ENCODE results near the gene LRBA. TPM values are rescaled to one million over a fixed set of nuclear protein-coding genes. Genes with fewer than 3 reads are reported as not detected.
A peak's percentile ranks its signal among the peaks of the same experiment; 100 is the strongest.

Gene LRBA
- total RNA-seq, 1 donor, result 38.4 TPM

DNA sequence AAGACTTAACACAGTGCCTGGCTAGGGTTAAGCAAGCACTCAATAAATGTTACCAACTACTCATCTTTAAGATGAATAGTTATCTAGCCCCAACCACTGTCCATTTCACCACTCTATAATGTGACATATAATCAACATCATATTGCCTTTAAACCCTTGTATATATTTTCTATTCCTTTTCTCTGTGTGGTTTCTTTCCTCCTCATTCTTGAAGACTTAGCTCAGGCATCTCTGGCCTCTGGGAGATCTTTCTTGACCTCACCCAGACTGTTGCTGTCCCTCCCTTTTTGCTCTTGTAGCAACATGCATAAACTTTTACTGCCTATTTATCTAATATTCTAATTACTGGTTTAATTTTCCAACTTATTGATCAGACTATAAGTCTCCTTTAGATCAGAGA, 683.0 kb downstream of the LRBA start:
- DNase-seq (ENCODE audit: low read depth), result peak; percentile 82
- no peak overlapping the region for H3K4me3 ChIP-seq (ENCODE audit: low read depth, low read length)
- TF ChIP-seq, protein P1, sequence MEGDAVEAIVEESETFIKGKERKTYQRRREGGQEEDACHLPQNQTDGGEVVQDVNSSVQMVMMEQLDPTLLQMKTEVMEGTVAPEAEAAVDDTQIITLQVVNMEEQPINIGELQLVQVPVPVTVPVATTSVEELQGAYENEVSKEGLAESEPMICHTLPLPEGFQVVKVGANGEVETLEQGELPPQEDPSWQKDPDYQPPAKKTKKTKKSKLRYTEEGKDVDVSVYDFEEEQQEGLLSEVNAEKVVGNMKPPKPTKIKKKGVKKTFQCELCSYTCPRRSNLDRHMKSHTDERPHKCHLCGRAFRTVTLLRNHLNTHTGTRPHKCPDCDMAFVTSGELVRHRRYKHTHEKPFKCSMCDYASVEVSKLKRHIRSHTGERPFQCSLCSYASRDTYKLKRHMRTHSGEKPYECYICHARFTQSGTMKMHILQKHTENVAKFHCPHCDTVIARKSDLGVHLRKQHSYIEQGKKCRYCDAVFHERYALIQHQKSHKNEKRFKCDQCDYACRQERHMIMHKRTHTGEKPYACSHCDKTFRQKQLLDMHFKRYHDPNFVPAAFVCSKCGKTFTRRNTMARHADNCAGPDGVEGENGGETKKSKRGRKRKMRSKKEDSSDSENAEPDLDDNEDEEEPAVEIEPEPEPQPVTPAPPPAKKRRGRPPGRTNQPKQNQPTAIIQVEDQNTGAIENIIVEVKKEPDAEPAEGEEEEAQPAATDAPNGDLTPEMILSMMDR (IDR thresholded peaks at IDR 0.05; ENCODE audit: insufficient read depth, low read depth, low read length), result no peak

DNA sequence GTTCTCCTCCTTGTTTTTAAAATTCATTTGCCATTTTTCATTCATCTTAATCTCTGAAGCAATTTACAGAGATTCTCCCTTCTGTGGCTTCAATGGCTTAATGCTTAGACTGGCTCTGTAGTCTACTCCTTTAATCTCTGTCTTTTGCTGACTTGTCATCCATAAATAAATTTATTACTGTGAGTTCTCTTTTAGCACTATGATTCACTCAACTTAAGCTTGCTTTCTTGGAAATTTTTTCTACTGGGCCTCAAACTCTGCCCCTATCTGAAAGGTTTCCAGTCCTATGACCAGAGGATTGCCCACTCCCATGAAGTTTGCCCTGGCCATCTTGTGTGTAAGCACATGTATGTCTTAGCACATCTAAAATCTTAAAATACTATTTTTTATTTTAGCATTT, 685.7 kb downstream of the LRBA start:
- H3K4me3 ChIP-seq (ENCODE audit: low read depth, low read length), result no peak overlapping the region
- DNase-seq (ENCODE audit: low read depth), result peak; percentile 30
- TF ChIP-seq, protein P1 (IDR thresholded peaks at IDR 0.05; ENCODE audit: insufficient read depth, low read depth, low read length), result no peak

DNA sequence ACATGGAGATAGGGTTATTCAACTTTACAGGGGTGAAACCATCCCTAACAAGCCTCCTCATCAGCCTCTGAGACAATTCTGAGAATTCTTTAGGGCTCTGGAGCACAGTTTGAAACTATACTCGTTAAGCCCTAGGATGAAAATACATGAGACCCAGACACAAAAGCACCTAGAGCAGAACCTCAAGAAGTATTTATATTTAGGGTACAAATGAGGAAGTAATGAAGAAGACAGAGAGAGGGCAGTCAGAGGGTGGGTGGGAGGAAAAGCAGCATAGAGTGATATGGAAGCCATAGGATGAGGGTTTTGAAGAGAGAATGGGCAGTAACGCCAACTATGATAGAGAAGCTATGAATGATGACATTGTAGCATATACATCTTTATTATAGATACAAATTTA, 686.6 kb downstream of the LRBA start:
- no peak for DNase-seq (ENCODE audit: low read depth)
- H3K4me3 ChIP-seq (ENCODE audit: low read depth, low read length), result no peak overlapping the region
- TF ChIP-seq, protein P1 (IDR thresholded peaks at IDR 0.05; ENCODE audit: insufficient read depth, low read depth, low read length), result no peak

DNA sequence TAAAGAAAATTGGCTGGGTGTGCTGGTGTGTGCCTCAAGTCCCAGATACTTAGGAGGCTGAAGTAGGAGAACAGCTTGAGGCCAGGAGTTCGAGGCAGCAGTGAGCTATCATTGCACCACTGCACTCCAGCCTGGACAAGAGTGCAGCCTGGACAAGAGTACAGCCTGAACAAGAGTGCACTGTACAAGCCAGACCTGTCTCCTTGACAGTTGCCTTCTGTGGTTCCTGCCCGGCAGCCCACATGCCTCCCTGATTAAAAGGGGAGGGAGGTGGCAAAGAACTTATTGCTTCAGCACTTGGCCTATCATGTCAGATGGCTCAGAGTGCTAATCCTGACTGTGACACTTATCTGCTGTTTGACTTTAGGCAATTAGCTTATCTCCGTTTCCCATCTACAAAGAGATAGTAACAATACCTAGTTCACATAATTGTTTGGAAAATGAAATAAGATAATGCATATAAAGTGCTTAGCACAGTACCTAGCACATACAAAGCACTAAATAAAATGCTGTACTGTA, 687.8 kb downstream of the LRBA start:
- TF ChIP-seq, protein P1 (IDR thresholded peaks at IDR 0.05; ENCODE audit: insufficient read depth, low read depth, low read length), result no peak
- peak; percentile 37 for DNase-seq (ENCODE audit: low read depth)
- H3K4me3 ChIP-seq (ENCODE audit: low read depth, low read length), result no peak overlapping the region

DNA sequence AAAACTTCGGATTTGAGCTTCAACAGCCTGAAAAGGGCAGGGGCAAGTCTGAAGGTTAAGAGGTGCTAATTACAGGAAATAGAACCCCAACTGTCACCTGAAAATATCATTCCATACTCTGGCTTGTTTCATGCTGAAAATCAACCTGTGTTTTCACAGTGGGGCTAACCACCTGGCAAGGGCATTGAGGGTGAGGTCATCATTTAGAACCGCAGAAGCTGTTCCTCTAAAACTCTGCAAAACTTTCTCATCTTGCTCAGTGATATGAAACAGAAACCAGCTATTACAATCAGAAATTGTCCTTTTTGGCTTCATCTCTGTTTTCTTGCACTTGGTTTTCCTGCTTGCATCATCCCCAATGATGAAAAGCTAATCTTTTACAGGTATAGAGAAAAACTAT, 689.2 kb downstream of the LRBA start:
- TF ChIP-seq, protein P1 (IDR thresholded peaks at IDR 0.05; ENCODE audit: insufficient read depth, low read depth, low read length), result no peak

DNA sequence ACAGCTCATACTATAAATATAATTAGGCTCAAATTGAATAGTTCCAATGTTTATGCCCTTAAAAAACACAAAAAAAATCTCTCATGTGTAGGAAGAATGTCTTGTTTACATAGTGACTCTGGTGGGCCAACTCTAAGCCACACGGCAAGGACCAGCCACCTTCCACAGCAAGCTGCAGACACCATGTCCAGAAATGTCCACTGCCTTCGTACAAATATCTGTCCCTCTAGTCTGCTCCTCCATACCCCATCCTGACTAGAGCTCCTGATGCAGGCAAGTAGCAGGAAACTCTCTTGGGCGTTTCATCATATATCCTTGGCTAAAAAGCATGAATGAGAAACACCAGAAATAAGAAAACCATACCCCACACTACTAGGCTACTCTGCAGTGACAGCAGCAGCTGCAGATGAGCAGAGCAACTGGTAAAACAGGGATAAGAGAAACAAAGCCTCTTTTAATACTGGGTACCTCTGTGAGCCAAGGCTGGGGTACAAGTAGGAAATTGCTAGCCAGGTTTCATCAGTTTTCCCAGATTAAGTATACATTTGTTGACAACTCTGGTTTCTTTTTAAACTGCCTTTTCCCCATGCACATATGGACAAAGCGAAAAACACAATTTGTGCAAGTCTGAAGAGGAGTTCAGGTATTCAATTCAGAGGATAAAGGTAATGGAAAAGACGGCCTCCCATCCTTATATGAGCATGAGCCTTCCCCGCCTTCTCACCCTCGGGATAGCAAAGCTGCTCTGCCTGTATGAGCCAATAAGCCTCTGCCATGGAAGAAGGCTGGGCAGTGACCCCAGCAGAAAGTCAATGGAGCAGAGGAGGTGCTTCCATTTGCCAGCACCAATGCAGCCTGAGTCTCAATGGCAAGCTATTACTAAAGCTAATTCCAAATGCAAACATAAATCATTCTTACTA, 691.4 kb downstream of the LRBA start:
- TF ChIP-seq, protein P1 (IDR thresholded peaks at IDR 0.05; ENCODE audit: insufficient read depth, low read depth, low read length), result no peak
- no peak for DNase-seq (ENCODE audit: low read depth)

More for the DNA sequence above, 689.2 kb downstream of the LRBA start:
- H3K4me3 ChIP-seq (ENCODE audit: low read depth, low read length), result no peak overlapping the region
- DNase-seq (ENCODE audit: low read depth), result no peak

More for the DNA sequence above, 691.4 kb downstream of the LRBA start:
- no peak overlapping the region for H3K4me3 ChIP-seq (ENCODE audit: low read depth, low read length)

All from fibroblast of villous mesenchyme (primary cell).